GM18858 (cell line): ENCODE measurements around the gene OR52L1.

Experiments used
- ATAC-seq: cut with Tn5 transposase; IDR thresholded peaks from one replicate; pipeline ENCODE4 v1.9.1; 2021; ENCODE audit not compliant: unreplicated experiment

The OR52L1 gene

DNA sequence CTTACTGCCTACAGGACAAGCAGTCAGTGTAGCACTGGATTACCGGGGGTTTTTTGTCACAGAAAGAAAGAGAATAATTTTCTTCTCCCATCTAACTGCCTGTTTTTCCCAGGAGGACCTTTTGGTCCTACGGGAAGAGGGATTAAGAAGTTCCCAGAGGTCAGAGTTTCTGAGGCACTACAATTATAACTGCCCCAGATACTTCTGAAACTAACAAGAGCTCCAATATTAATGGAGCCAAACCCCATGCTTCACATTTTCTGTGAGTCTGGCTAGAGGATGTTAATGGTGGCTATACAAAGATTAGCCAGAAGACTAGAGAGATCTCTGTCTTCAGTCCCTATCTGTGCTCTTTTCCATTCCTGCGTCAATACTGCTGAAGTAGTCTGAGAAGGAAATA is 44.8 kb downstream of the OR52L1 start, which contains the start of gene OR56A3:
TSS of gene OR56A3 (plus strand) at position 301 of the 400 bp plus-strand sequence. CDS start 5,096 bp downstream, outside the sequence.
- ATAC-seq, result no peak

DNA sequence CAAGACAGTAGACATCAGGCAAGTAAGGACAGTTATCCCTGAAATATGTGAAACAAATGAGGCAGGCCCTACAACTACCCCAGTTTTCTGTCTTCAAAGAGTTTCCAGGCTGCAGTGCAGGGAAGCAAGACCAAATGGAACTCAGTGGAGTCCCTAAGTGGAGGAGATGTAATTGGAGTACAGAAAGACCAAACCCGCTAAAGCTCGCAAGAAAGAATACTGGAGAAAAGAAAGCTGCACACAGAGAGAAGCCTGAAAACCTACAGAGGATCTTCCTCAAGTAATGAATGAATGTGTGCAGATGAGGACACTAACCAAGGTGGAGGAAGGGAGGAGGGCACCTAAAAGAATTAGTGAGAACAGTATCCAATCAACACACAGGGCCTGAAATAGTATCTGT is 46.0 kb downstream of the OR52L1 start:
- ATAC-seq, result no peak

DNA sequence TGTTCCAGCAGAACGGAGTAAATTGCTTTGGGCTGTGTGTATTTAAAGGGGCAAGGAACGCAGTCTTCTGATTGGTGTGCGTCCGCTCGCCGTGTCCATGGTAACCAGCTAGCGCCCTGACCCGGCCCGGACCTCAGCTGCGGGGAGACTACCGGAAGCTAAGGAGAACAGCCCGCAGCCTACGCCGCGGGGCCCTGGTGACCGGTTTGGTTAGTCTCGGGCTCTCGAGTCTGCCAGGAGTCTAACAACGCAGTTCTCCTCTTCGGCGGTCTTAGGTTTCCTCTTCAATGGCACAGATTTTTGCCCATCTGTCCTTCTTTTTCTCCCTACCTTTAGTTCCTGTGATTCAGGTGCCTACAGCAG is 48.2 kb downstream of the OR52L1 start:
- ATAC-seq, result no peak

DNA sequence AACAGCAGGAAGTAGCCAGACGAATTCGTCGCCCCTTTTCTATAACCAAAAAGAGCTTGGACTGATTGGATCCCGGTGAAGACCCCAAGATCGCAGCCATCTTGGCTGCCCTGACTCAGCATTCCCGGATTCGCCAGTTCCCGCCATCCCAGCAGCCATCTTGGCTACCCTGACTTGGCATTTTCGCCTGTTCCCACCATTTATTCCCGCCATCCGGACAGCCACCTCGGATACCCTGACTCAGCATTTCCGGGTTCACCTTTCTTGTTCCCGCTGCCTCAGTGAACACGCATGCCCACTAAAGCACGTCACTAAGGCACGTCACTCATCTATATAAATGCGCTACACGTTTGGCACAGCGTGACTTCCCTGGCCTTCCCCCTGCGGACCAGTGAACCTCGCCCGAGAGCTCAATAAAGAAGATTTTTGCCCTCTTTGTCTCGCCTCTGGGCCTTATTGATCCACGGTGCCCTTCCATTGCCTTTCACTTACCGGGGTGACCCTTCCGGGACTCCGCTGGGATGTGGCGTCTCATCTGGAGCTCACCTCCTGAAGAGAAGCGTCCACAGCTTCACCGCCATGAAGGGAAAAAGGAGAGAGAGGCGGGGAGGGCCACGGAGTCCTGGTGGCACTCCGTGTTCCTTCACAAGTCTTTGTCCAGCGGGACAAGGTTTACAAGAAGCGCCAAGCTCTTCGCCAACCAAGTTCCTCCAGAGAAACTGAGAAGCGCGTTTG is 48.8 kb downstream of the OR52L1 start:
- no peak for ATAC-seq
